Measurements from ENCODE around the gene SNPH. TPM values are rescaled to one million over a fixed set of nuclear protein-coding genes. Genes with fewer than 3 reads are reported as not detected.

SNPH gene
- total RNA-seq, 6 experiments from 2014 or later, result 12.0 to 15.3 (median 13.3) TPM

- Mint-ChIP-seq H3K27ac (no peak overlapping the region), H3K36me3 (ENCODE audit: low read depth) (0 out of 2 replicates have a peak, but pooled peaks cover 10% of the 10 kb centered on the region), H3K27me3 (ENCODE audit: insufficient read depth) (peaks cover 1% of the 10 kb centered on the region), H3K4me1 (ENCODE audit: low read depth) (no peaks in the 10 kb centered on the region), H3K4me3 (no peak overlapping the region), H3K9me3 (no peaks in the 10 kb centered on the region)
- DNase-seq, result no peak
- no peak for TF ChIP-seq CTCF (IDR thresholded peaks at IDR 0.05)
Measured at GRCh38 chr20:1307171-1307570, 41.1 kb downstream of the SNPH start.

DNA sequence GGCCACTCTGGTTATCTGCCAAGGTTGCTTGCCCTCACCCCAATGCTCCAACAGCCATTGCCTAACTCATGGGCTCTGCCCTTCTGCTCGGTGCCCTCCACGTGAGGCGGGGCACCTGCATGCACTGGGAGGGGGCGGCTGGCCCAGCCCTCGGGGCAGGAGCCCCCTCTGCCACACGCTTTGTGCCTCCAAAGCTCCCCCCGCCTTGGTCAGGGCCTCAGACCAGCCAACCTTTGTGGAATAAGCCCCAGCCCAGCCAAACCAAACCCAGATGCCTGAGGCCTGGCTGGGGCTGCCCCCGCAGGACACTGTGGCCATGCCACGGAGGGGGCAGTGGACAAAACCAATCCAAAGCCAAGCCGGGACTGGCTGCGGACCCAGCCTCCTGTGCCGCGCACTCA, 41.5 kb downstream of the SNPH start:
- H3K36me3 Mint-ChIP-seq (ENCODE audit: low read depth), result 0 out of 2 replicates have a peak, but pooled peaks cover 10% of the 10 kb centered on the region
- H3K4me3 Mint-ChIP-seq, result no peak overlapping the region
- TF ChIP-seq CTCF (IDR thresholded peaks at IDR 0.05), result no peak
- no peaks in the 10 kb centered on the region for H3K4me1 Mint-ChIP-seq (ENCODE audit: low read depth)
- H3K27ac Mint-ChIP-seq, result no peak overlapping the region
- peaks cover 1% of the 10 kb centered on the region for H3K27me3 Mint-ChIP-seq (ENCODE audit: insufficient read depth)
- no peaks in the 10 kb centered on the region for H3K9me3 Mint-ChIP-seq
- DNase-seq, result no peak

DNA sequence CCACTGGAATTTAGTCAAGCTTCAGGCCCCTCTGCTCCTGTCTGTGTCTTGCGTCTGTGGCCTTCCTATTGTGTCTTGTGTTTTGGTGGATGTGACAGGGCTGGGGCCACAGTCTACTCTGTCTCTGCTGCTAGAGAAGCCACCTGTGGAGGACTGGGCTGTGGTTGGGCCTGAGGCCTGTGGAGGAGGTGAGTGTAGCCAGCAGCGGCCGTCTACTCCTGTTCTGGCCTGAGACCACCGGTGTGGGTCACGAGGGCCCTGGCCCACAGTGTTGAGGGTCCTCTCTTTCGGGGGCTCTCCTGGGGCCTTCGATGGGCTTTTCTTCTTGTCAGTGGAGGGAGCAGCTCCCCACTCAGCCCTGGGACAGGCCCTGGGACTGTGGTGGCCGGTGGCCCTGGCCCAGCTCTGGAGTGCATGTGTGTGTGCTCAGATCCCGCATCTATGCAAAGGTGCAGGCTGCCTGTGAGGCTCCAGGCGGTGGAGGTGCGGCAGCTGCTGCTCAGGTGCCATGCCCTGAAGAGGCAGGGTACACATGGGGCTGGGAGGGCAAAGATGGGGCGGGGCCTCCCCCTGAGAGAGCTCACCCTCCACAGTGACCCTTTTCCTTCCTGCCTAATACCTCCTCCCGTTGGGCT, 42.1 kb downstream of the SNPH start:
- no peak overlapping the region for H3K4me3 Mint-ChIP-seq
- no peaks in the 10 kb centered on the region for H3K9me3 Mint-ChIP-seq
- no peak for DNase-seq
- H3K4me1 Mint-ChIP-seq (ENCODE audit: low read depth), result no peaks in the 10 kb centered on the region
- peaks cover 1% of the 10 kb centered on the region for H3K27me3 Mint-ChIP-seq (ENCODE audit: insufficient read depth)
- H3K27ac Mint-ChIP-seq, result no peak overlapping the region
- H3K36me3 Mint-ChIP-seq (ENCODE audit: low read depth), result 0 out of 2 replicates have a peak, but pooled peaks cover 10% of the 10 kb centered on the region
- TF ChIP-seq CTCF (IDR thresholded peaks at IDR 0.05), result no peak

DNA sequence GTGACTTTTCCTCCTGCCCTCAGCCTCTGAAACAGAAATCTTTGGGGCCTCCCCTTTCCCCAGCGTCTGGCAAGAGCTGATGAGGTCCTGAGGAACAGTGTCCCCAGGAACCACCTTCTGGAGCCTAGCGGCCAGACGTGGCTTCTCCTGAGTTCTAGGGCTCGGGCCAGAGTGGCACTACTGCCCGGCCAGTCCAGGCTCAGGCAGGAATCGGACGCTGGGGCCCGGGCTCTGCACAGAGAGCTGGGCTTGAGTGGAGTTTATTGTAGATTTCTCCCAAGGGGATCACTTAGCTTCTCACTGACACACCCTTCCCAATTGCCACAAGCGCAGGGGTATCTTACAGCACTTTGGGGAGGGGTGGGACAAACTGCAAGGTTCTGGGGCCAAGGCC, 42.6 kb downstream of the SNPH start:
- no peak for TF ChIP-seq CTCF (IDR thresholded peaks at IDR 0.05)
- Mint-ChIP-seq H3K27ac (no peak overlapping the region), H3K4me1 (ENCODE audit: low read depth) (peaks cover 2% of the 10 kb centered on the region), H3K4me3 (no peak overlapping the region), H3K27me3 (ENCODE audit: insufficient read depth) (peaks cover 1% of the 10 kb centered on the region), H3K9me3 (no peaks in the 10 kb centered on the region), H3K36me3 (ENCODE audit: low read depth) (0 out of 2 replicates have a peak, but pooled peaks cover 10% of the 10 kb centered on the region)
- no peak for DNase-seq

DNA sequence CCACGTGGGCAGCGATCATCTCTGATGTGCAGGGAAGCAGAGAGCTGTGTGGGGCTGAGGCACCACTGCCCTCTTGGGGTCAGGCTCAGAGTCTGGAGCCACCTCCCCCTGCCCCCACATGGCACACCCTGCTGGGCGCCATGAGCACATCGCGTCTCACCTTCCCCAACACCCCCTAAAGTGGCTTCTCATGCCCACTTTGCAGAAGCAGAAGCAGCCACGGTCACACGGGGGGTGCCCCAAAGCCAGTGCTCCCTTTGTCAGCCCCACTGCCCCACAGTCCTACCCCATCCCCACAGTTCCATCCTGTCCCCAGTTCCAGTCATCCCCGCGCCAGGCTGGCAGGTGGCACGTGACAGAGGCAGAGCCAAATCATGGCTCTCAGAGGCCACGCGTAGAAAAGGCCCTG, 43.3 kb downstream of the SNPH start:
- peaks cover 6% of the 10 kb centered on the region for H3K4me1 Mint-ChIP-seq (ENCODE audit: low read depth)
- H3K27me3 Mint-ChIP-seq (ENCODE audit: insufficient read depth), result peaks cover 1% of the 10 kb centered on the region
- H3K36me3 Mint-ChIP-seq (ENCODE audit: low read depth), result 0 out of 2 replicates have a peak, but pooled peaks cover 3% of the 10 kb centered on the region
- H3K4me3 Mint-ChIP-seq, result no peak overlapping the region
- H3K27ac Mint-ChIP-seq, result no peak overlapping the region
- no peaks in the 10 kb centered on the region for H3K9me3 Mint-ChIP-seq
- TF ChIP-seq CTCF (IDR thresholded peaks at IDR 0.05), result 0 out of 2 replicates have a peak, but pooled peaks have one; percentile 9
- DNase-seq, result no peak

All from HFFc6 (cell line).